BJ (cell line): ENCODE measurements around the gene DNAJC3. TPM values are rescaled to one million over a fixed set of nuclear protein-coding genes. Genes with fewer than 3 reads are reported as not detected.
"Not testable (repeated sequence)": the region's sequence is repeated elsewhere in the genome, so short reads cannot be mapped to it uniquely, and the experiment has no call there.

ENCODE experiments used
- CTCF ChIA-PET: fragments of 350-600 bp; formaldehyde crosslinking; extraction: SDS; loops from one replicate; lab custom pipeline; 2021; ENCODE audit warnings: antibody characterized with exemption, inconsistent platforms; lab: Yijun Ruan, JAX
- POLR2A ChIA-PET: fragments of 300-600 bp; sonication (Branson Sonifier 250); formaldehyde crosslinking; extraction: SDS; loops from one replicate; lab custom pipeline; 2021; ENCODE audit warnings: antibody characterized with exemption; lab: Charles Lee
- DNase-seq: peaks from one replicate; pipeline ENCODE4 v3.0.0-alpha.2; 2011; ENCODE audit warnings: low read depth
- H3K27me3 ChIP-seq: 2 replicates; pipeline ENCODE4 v1.6.0; 2011; ENCODE audit warnings: low read length; ENCODE audit not compliant: control insufficient read depth, insufficient read depth
- H3K36me3 ChIP-seq: 2 replicates; pipeline ENCODE4 v1.5.1; 2011; ENCODE audit warnings: low read length; ENCODE audit not compliant: control insufficient read depth, insufficient read depth
- H3K4me3 ChIP-seq: 2 replicates; pipeline ENCODE4 v1.5.1; 2011; ENCODE audit warnings: low read depth, mild to moderate bottlenecking, control low read depth, low read length
- polyA plus RNA-seq: library from polyadenylated mRNA; depleted of rRNA; stranded (reverse); fragments of >200 nt; gene quantifications from 2 replicates; pipeline ENCODE4 v1.2.3, GENCODE V29; 2011
- TF ChIP-seq, protein P1 (sequence below): IDR thresholded peaks from 2 replicates; pipeline ENCODE4 v1.5.1; 2011; ENCODE audit warnings: low read depth, mild to moderate bottlenecking, control low read depth, inconsistent platforms, low read length, moderate library complexity; ENCODE audit not compliant: insufficient read depth

The DNAJC3 gene
- polyA plus RNA-seq, 1 experiment, result 10.6 TPM

DNA sequence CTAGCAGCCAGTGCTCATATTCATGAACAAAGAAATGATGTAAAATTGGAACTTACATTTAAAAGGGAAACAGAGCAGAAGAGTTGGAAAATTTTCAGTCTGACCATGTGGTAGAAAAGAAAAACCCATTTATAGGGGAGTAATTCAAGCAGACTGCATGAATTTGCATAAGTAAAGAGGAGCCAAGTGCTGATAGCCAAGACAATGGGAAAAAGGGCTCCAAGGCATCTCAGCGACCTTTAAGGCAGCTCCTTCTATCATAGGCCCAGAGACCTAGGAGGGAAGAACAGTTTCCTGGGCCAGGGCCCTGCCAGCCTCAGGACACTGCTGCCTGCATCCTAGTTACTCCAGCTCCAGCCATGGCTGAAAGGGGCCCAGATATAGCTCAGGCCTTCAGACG is 7.5 kb downstream of the DNAJC3 start:
- CTCF ChIA-PET, result interaction anchor here (0.7 to 0.9 kb wide), 2 partner anchors 16 to 149 kb away, joined by 3 to 4 read pairs; no protein-coding TSS in a partner anchor
- TF ChIP-seq, protein P1, sequence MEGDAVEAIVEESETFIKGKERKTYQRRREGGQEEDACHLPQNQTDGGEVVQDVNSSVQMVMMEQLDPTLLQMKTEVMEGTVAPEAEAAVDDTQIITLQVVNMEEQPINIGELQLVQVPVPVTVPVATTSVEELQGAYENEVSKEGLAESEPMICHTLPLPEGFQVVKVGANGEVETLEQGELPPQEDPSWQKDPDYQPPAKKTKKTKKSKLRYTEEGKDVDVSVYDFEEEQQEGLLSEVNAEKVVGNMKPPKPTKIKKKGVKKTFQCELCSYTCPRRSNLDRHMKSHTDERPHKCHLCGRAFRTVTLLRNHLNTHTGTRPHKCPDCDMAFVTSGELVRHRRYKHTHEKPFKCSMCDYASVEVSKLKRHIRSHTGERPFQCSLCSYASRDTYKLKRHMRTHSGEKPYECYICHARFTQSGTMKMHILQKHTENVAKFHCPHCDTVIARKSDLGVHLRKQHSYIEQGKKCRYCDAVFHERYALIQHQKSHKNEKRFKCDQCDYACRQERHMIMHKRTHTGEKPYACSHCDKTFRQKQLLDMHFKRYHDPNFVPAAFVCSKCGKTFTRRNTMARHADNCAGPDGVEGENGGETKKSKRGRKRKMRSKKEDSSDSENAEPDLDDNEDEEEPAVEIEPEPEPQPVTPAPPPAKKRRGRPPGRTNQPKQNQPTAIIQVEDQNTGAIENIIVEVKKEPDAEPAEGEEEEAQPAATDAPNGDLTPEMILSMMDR, result no peak
- Histone ChIP-seq H3K4me3 (no peak overlapping the region), H3K36me3 (no peaks in the 10 kb centered on the region), H3K27me3 (no peaks in the 10 kb centered on the region)
- no peak for DNase-seq
- POLR2A ChIA-PET, result no interaction called here

DNA sequence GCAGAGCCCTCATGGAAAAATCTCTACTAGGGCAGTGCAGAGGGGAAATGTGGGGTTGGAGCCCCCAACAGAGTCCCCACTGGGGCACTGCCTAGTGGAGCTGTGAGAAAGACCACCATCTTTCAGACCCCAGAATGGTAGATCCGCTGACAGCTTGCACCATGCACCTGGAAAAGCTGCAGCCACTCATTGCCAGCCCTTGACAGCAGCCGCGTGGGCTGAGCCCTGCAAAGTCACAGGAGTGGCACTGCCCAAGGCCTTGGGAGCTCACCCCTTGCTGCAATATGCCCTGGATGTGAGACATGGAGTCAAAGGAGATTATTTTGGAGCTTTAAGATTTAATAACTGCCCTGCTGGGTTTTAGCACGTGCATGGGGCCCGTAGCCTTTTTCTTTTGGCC is 8.0 kb downstream of the DNAJC3 start:
- POLR2A ChIA-PET, result not testable (repeated sequence)

DNA sequence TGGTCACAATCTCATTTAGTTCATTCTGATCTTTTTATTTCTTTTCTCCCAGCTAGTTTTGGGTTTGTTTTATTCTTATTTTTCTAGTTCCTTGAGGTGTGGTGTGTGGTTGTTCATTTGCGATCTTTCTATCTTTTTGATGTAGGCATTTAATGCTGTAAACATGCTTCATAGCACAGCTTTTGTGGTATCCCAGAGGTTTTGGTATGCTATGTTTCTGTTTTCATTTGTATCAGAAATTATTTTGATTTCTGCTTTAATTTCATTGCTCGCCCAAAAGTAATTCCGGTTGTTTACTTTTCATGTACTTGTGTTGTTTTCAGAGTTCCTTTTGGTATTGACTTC is 12.6 kb downstream of the DNAJC3 start:
- no peaks in the 10 kb centered on the region for H3K36me3 ChIP-seq
- no peak overlapping the region for H3K4me3 ChIP-seq
- no peaks in the 10 kb centered on the region for H3K27me3 ChIP-seq
- TF ChIP-seq, protein P1, result no peak
- CTCF ChIA-PET, result no interaction called here
- POLR2A ChIA-PET, result no interaction called here
- DNase-seq, result no peak

More for the DNA sequence above, 8.0 kb downstream of the DNAJC3 start:
- H3K4me3 ChIP-seq, DNase-seq, H3K27me3 ChIP-seq, H3K36me3 ChIP-seq: not testable (repeated sequence)
- CTCF ChIA-PET, result interaction anchor here (0.7 to 0.9 kb wide), 3 partner anchors 8 to 149 kb away, joined by 3 to 4 read pairs (median 4); partner anchors contain the start of gene DNAJC3

DNA sequence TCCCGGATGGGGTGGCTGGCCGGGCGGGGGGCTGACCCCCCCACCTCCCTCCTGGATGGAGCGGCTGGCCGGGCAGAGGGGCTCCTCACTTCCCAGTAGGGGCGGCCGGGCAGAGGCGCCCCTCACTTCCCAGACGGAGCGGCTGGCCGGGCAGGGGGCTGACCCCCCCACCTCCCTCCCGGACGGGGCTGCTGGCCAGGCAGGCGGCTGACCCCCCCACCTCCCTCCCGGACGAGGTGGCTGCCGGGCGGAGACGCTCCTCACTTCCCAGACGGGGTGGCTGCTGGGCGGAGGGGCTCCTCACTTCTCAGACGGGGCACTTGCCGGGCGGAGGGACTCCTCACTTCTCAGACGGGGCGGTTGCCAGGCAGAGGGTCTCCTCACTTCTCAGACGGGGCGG is 14.0 kb downstream of the DNAJC3 start:
- POLR2A ChIA-PET, CTCF ChIA-PET, H3K27me3 ChIP-seq, H3K4me3 ChIP-seq, H3K36me3 ChIP-seq, DNase-seq: not testable (repeated sequence)

DNA sequence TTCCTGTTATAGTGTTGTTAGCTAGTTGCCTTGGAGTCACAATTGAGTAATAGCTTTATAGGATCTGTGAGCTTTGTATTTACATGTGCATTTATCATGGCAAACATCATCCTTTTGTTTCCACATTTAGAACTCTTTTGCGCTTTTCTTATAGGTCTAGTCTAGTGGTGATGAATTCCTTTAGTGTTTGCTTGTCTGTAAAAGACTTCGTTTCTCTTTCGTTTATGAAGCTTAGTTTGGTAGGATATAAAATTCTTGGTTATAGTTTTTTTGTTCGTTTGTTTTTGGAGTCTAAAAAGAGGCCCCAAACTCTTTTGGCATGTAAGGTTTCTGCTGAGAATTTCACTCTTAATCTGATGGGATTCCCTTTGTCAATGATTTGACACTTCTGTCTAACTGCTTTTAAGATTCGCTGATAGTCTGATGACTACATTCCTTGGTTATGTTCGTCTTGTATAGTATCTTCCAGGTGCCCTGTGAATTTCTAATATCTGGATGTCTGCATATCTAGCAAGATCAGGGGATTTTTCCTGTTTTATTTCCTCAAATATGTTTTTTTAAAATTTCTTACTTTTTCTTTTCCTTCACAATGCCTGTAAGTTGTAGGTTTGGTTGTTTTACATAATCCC is 20.2 kb downstream of the DNAJC3 start:
- no peaks in the 10 kb centered on the region for H3K27me3 ChIP-seq
- no peak overlapping the region for H3K4me3 ChIP-seq
- H3K36me3 ChIP-seq, result no peaks in the 10 kb centered on the region
- DNase-seq, result no peak
- ChIA-PET CTCF (interaction anchor here (0.7 kb wide), 1 partner anchor 45 kb away, joined by 4 read pairs; no protein-coding TSS in a partner anchor), POLR2A (no interaction called here)
- TF ChIP-seq, protein P1, result no peak

DNA sequence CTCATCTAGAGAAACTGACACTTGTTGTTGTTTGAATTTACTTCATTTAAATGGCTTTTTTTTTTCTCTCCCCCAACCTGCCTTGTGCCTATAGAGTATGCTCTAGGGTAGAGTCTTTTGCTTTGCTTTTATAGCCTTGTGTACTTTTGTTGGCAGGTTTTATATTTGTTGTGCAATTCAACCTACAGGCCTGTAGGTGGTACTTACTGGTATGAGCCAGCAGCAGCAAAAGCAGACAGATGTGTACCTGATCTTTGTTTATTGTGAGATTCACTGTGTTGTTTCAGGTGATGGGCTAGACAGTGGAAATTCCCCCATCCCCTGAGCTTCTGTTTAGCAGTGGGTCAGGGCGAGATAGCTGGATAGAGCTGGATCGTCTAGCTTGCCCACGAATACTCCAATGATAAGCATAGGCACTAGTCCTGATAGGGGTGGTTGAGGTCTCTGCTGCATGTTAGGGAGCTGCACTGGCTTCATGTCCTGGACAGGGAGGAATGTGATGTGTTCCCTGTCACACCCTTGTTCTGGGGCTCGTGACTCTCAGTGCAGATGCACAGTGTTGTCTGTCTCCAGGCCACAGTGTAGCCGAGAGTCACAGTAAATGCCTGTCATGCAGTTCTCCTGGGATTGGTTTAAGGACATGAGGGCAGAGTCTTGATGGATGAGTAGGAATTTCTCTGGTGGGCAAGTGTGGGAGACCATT is 21.3 kb downstream of the DNAJC3 start:
- POLR2A ChIA-PET, result no interaction called here
- no peaks in the 10 kb centered on the region for H3K36me3 ChIP-seq
- TF ChIP-seq, protein P1, result peak; percentile 30; the same call in 1 of the 2 replicates
- H3K4me3 ChIP-seq, result no peak overlapping the region
- no peak for DNase-seq
- CTCF ChIA-PET, result interaction anchor here (0.7 kb wide), 1 partner anchor 44 kb away, joined by 4 read pairs; no protein-coding TSS in a partner anchor
- no peaks in the 10 kb centered on the region for H3K27me3 ChIP-seq
